H1 (cell line): ENCODE results near the gene HK2.

Experiments
- BCL11A ChIP-seq, 2 experiments: IDR thresholded peaks; one replicate each; pipeline ENCODE4 v1.6.1; 2011; ENCODE audit warnings: low read depth in 2 of 2, low read length in 2 of 2, mild to moderate bottlenecking in 2 of 2
- CBX8 ChIP-seq: fragments of 300-800, 300-1000 bp; sonication (generic); IDR thresholded peaks from 2 replicates; pipeline ENCODE4 v1.7.1; 2016; ENCODE audit warnings: low read depth, low read length, borderline replicate concordance
- E2F6 ChIP-seq: IDR thresholded peaks from 2 replicates; pipeline ENCODE4 v1.6.1; 2012; ENCODE audit warnings: inconsistent platforms
- EP300 ChIP-seq, 2 experiments: IDR thresholded peaks; 1 replicate in 1 of 2; 2 replicates in 1 of 2; pipeline ENCODE4 v1.6.1; 2011 to 2012; ENCODE audit warnings: low read depth in 2 of 2, low read length in 2 of 2, mild to moderate bottlenecking in 2 of 2, borderline replicate concordance in 1 of 2, inconsistent platforms in 1 of 2, moderate library complexity in 1 of 2
- EZH2 ChIP-seq: fragments of 200-600 bp; sonication (generic); IDR thresholded peaks from 2 replicates; pipeline ENCODE4 v1.7.1; 2012; ENCODE audit warnings: low read depth, mild to moderate bottlenecking, moderate library complexity, low read length, inconsistent platforms; ENCODE audit not compliant: severe bottlenecking
- GABPA ChIP-seq: IDR thresholded peaks from 2 replicates; pipeline ENCODE4 v1.6.1; 2011; ENCODE audit warnings: mild to moderate bottlenecking, low read length, moderate library complexity, borderline replicate concordance; ENCODE audit not compliant: insufficient read depth
- KDM1A ChIP-seq: fragments of 200-600, 300-600 bp; sonication (generic); IDR thresholded peaks from 2 replicates; pipeline ENCODE4 v1.7.1; 2016; ENCODE audit warnings: mild to moderate bottlenecking, low read length, borderline replicate concordance
- MAX ChIP-seq: IDR thresholded peaks from 2 replicates; pipeline ENCODE4 v1.6.1; 2012; ENCODE audit warnings: inconsistent platforms
- POLR2AphosphoS5 ChIP-seq: IDR thresholded peaks from 2 replicates; pipeline ENCODE4 v1.6.1; 2011; ENCODE audit warnings: low read depth, low read length
- RFX5 ChIP-seq: IDR thresholded peaks from 2 replicates; pipeline ENCODE4 v1.6.1; 2011; ENCODE audit warnings: low read depth, low read length, improper control_type of control experiment, borderline replicate concordance
- SRF ChIP-seq: IDR thresholded peaks from 2 replicates; pipeline ENCODE4 v1.6.1; 2011; ENCODE audit warnings: mild to moderate bottlenecking, low read depth, low read length, moderate library complexity
- TCF12 ChIP-seq: IDR thresholded peaks from 2 replicates; pipeline ENCODE4 v1.6.1; 2011; ENCODE audit warnings: low read depth, mild to moderate bottlenecking, low read length
- TF ChIP-seq, protein P1 (sequence below), 3 experiments: IDR thresholded peaks; 1 replicate in 2 of 3; 2 replicates in 1 of 3; pipeline versions ENCODE4 v1.5.1 to v1.6.1; 2011; ENCODE audit warnings: low read length in 3 of 3, mild to moderate bottlenecking in 3 of 3, inconsistent platforms in 2 of 3, low read depth in 1 of 3, moderate library complexity in 1 of 3; ENCODE audit not compliant: insufficient read depth in 1 of 3; ENCODE audit errors: control extremely low read depth in 1 of 3

DNA sequence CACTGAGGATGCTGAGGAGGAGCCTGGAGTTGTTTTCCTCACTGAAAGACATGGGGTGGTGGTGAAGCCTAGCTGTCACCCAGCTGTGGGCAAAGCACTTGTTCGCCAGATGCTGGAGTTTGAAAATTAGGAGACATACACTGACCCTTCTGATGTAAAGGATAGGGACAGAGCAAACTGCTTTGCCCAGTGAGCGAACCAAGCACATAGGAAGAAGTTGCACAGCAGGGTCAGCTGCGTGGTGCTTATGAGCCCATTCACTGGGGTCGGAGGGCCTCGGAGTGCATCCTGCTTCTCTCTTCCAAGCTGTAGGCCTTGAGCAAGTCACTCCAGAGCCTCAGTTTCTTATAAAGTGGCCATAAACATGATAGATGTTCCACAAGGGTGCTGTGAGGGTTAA lies 50.9 kb downstream of the HK2 start:
- TF ChIP-seq BCL11A (IDR thresholded peaks at IDR 0.05; ENCODE audit: low read depth in 2 of 2, low read length in 2 of 2) (no peak), E2F6 (no peak), POLR2AphosphoS5 (no peak), EZH2 (no peak), SRF (no peak), TCF12 (no peak), EP300 (IDR thresholded peaks at IDR 0.05; ENCODE audit: borderline replicate concordance in 1 of 2, low read depth in 2 of 2, low read length in 2 of 2) (no peak), GABPA (no peak), KDM1A (no peak), CBX8 (no peak), RFX5 (no peak), MAX (no peak)
- TF ChIP-seq, protein P1, sequence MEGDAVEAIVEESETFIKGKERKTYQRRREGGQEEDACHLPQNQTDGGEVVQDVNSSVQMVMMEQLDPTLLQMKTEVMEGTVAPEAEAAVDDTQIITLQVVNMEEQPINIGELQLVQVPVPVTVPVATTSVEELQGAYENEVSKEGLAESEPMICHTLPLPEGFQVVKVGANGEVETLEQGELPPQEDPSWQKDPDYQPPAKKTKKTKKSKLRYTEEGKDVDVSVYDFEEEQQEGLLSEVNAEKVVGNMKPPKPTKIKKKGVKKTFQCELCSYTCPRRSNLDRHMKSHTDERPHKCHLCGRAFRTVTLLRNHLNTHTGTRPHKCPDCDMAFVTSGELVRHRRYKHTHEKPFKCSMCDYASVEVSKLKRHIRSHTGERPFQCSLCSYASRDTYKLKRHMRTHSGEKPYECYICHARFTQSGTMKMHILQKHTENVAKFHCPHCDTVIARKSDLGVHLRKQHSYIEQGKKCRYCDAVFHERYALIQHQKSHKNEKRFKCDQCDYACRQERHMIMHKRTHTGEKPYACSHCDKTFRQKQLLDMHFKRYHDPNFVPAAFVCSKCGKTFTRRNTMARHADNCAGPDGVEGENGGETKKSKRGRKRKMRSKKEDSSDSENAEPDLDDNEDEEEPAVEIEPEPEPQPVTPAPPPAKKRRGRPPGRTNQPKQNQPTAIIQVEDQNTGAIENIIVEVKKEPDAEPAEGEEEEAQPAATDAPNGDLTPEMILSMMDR (IDR thresholded peaks at IDR 0.05; ENCODE audit: control extremely low read depth in 1 of 3, insufficient read depth in 1 of 3, low read depth in 1 of 3, low read length in 3 of 3) = no peak
